Uterus (tissue), 4 donors: ENCODE data around the gene PDE8A. TPM values are rescaled to one million over a fixed set of nuclear protein-coding genes. Genes with fewer than 3 reads are reported as not detected.

ENCODE experiments used
- DNase-seq, 2 donors: peaks; one replicate each; pipeline ENCODE4 v3.0.0-alpha.2; 2019 to 2020
- H3K27ac ChIP-seq, 2 donors: fragments of 200-600 bp; sonication (generic); 1 replicate in 1 of 2; 2 replicates in 1 of 2; pipeline ENCODE4 v1.5.1; 2016 to 2018
- H3K27me3 ChIP-seq, 2 donors: fragments of 200-600 bp; sonication (generic); one replicate each; pipeline ENCODE4 v1.5.1; 2018 to 2019; ENCODE audit warnings: control low read depth in 1 of 2
- H3K36me3 ChIP-seq, 2 donors: fragments of 200-600 bp; sonication (generic); one replicate each; pipeline ENCODE4 v1.5.1; 2019; ENCODE audit warnings: control low read depth in 1 of 2
- H3K4me1 ChIP-seq, 2 donors: fragments of 200-600 bp; sonication (generic); one replicate each; pipeline ENCODE4 v1.5.1; 2018 to 2019; ENCODE audit warnings: control low read depth in 1 of 2
- H3K4me3 ChIP-seq, 2 donors: fragments of 200-600 bp; sonication (generic); 1 replicate in 1 of 2; 2 replicates in 1 of 2; pipeline ENCODE4 v1.5.1; 2018 to 2019; ENCODE audit warnings: mild to moderate bottlenecking in 1 of 2
- H3K9me3 ChIP-seq, 2 donors: fragments of 200-600 bp; sonication (generic); one replicate each; pipeline ENCODE4 v1.5.1; 2019; ENCODE audit warnings: control low read depth in 1 of 2
- POLR2A ChIP-seq, 2 donors: fragments of 450-650 bp; IDR thresholded peaks; one replicate each; pipeline ENCODE4 v1.6.1; 2016; ENCODE audit warnings: antibody characterized with exemption in 2 of 2, mild to moderate bottlenecking in 1 of 2, moderate library complexity in 1 of 2
- intact Hi-C: fragments of 100-400 bp; cut with DNase I; formaldehyde crosslinking; loops from one replicate; pipeline ENCODE4 v1.15.1; 2023; ENCODE audit warnings: low total_unique reads
- total RNA-seq, 4 donors: library from RNA; depleted of rRNA in 3 of 4; stranded (reverse); fragments of >200 nt in 3 of 4; gene quantifications; one replicate each; pipeline versions ENCODE4 v1.1.0 to v1.2.4, GENCODE V29; 2014 to 2023
- TF ChIP-seq, protein P1 (sequence below), 4 experiments: fragments of 200-600 bp in 2 of 4; fragments of 450-650 bp in 2 of 4; sonication (generic) in 2 of 4; IDR thresholded peaks; one replicate each; pipeline ENCODE4 v1.5.1; 2016 to 2019; ENCODE audit warnings: antibody characterized with exemption in 4 of 4, mild to moderate bottlenecking in 2 of 4, moderate library complexity in 1 of 4
- donor health status: DM: yes; HTN: yes; CAD: no.

Gene PDE8A
- total RNA-seq, 4 donors from 2014 or later, result 25.1 to 67.0 (median 34.0) TPM

DNA sequence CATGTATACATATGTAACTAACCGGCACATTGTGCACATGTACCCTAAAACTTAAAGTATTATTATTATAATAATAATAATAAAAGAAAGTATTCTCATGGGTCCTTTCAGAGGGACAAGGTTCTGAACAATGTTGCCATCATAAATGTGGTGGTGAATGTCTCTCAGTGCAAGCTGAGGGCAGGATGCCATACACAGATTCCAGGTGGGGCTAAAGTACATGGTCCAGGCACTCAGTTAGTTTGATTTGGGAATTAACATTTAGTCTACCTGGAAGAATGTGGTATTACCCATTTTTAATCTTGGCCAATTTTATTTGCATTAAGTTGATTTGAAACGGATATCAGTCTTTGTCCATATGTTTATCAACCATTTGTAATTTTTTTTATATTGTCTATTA, 24.5 kb downstream of the PDE8A start:
- Histone ChIP-seq H3K27me3 (no peaks in the 10 kb centered on the region), H3K4me1 (peaks cover 0 to 5% of the 10 kb centered on the region in 2 donors), H3K9me3 (no peaks in the 10 kb centered on the region), H3K36me3 (no peaks in the 10 kb centered on the region), H3K27ac (no peak overlapping the region), H3K4me3 (no peak overlapping the region)
- no peak for DNase-seq
- intact Hi-C loops, result no loop called here
- no peak for TF ChIP-seq POLR2A (IDR thresholded peaks at IDR 0.05)
- TF ChIP-seq, protein P1, sequence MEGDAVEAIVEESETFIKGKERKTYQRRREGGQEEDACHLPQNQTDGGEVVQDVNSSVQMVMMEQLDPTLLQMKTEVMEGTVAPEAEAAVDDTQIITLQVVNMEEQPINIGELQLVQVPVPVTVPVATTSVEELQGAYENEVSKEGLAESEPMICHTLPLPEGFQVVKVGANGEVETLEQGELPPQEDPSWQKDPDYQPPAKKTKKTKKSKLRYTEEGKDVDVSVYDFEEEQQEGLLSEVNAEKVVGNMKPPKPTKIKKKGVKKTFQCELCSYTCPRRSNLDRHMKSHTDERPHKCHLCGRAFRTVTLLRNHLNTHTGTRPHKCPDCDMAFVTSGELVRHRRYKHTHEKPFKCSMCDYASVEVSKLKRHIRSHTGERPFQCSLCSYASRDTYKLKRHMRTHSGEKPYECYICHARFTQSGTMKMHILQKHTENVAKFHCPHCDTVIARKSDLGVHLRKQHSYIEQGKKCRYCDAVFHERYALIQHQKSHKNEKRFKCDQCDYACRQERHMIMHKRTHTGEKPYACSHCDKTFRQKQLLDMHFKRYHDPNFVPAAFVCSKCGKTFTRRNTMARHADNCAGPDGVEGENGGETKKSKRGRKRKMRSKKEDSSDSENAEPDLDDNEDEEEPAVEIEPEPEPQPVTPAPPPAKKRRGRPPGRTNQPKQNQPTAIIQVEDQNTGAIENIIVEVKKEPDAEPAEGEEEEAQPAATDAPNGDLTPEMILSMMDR (IDR thresholded peaks at IDR 0.05), result no peak

DNA sequence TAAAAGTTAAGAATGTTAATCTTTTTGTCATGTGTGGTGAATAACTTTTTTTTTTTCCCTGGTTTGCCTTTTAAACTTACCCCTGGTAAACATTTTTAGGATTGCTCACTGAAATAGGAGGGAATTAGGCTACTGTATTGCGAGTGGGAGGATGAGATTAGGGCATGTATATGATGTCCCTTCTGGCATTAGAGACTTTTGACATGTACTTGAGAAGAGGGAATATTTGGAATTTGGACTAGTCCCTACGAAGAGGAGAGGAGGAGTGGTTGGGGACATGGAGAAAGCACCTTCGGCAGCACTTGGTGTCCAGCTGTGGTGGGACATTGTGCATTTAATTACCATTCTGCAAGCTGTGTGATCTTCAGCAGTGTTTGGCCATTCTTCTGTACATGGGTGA, 25.0 kb downstream of the PDE8A start:
- no peak for TF ChIP-seq POLR2A (IDR thresholded peaks at IDR 0.05)
- TF ChIP-seq, protein P1 (IDR thresholded peaks at IDR 0.05), result no peak
- H3K36me3 ChIP-seq, result no peaks in the 10 kb centered on the region
- peaks cover 0 to 5% of the 10 kb centered on the region in 2 donors for H3K4me1 ChIP-seq
- no peak overlapping the region for H3K4me3 ChIP-seq
- intact Hi-C loops, result no loop called here
- DNase-seq, result no peak
- no peaks in the 10 kb centered on the region for H3K9me3 ChIP-seq
- no peaks in the 10 kb centered on the region for H3K27me3 ChIP-seq
- no peak overlapping the region for H3K27ac ChIP-seq

DNA sequence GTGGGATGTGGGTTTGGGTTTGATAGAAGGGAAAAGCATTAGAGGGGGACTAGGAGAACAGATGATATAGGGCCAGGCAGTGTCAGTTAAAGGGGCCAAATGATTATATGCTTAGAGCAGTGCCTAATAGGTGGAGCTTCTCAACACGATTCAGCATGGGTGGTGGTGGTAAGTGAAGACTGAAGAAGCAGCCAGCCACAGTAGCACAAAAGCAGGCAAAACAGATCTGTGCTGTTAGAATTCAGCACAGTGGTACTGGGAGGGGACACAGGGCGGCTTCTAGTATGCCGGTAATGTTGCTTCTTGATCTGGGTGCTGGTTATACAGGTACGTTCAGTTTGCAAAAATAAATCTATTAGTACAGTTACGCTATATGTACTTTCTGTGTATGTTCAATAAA, 25.5 kb downstream of the PDE8A start:
- Histone ChIP-seq H3K9me3 (no peaks in the 10 kb centered on the region), H3K36me3 (no peaks in the 10 kb centered on the region), H3K4me1 (peaks cover 0 to 5% of the 10 kb centered on the region in 2 donors), H3K4me3 (no peak overlapping the region), H3K27me3 (no peaks in the 10 kb centered on the region), H3K27ac (no peak overlapping the region)
- TF ChIP-seq, protein P1 (IDR thresholded peaks at IDR 0.05), result no peak
- intact Hi-C loops, result no loop called here
- DNase-seq, result no peak

DNA sequence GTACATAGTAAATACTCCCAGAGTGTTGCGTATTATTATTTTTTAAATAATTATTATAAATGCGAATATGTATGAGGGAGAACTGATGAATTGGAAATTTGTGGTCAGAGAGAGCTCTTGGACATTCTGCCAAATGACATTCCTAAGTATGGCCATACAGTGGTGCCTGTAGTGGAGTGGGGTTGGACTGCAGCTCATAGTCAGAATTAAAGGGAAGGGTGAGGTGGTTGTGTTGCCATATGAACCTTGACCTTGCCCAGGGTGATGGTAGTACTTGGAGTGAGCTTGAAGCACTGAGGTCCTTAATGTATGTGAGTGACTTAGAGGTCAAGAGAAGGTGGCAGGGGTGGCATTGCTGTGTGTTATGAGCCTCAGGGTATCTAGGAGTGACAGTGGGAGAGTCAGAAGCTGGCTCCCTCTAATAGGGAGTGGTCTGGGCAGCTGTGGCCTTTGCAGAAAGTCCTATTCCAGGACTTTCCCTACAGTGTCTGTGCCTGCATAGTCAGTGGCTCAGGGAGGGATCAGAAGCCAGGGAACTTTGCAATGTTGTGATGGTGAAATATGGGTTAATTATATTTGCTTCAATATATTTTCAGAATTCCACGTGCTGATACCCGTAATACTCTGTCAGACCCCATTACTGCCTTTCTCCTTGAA, 26.2 kb downstream of the PDE8A start:
- H3K27ac ChIP-seq, result no peak overlapping the region
- intact Hi-C loops, result no loop called here
- no peak overlapping the region for H3K4me3 ChIP-seq
- H3K4me1 ChIP-seq, result peaks cover 0 to 5% of the 10 kb centered on the region in 2 donors
- no peak for DNase-seq
- TF ChIP-seq, protein P1 (IDR thresholded peaks at IDR 0.05), result no peak
- TF ChIP-seq POLR2A (IDR thresholded peaks at IDR 0.05), result no peak
- H3K9me3 ChIP-seq, result no peaks in the 10 kb centered on the region
- no peaks in the 10 kb centered on the region for H3K36me3 ChIP-seq
- H3K27me3 ChIP-seq, result no peaks in the 10 kb centered on the region

DNA sequence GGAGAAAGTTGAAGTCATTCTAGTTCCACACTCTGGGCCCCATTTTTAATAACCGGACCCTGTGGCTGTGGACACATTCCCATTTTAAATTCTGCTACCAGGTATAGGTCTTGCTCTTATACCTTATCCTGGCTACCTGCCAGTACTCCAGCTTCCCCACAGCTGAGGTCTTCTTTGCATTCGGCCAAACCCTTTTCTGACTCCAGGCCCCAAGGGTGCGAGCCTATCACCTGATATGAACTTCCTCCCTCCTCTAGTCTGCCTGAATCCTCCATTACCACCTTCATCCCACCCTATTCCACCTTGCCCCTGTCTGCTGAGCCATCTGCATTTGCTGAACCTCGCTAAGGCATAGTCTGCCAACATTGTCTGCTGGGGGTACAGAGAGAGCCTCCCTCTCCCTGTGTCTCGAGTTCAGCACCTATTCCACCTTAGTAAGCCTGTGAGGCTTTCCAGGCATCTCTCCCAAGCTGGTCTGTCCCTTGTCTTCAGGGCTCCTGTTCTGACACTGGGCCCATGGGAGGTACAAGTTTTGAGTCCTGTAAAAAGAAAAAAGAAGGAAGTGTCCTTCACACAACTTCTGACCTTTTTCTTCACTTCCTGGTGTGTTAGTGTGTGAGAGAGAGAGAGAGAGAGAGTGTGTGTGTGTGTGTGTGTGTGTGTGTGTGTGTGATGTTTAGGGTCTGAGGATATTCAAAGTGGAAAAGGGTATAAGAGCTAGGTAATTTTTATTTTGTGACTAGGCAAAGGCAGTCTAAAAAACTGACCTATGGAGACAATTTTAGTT, 27.0 kb downstream of the PDE8A start:
- no peak for DNase-seq
- Histone ChIP-seq H3K27me3 (no peaks in the 10 kb centered on the region), H3K27ac (peak overlapping the region; percentile 15 to 62), H3K4me3 (no peak overlapping the region), H3K36me3 (no peaks in the 10 kb centered on the region), H3K9me3 (no peaks in the 10 kb centered on the region), H3K4me1 (peaks cover 0 to 5% of the 10 kb centered on the region in 2 donors)
- intact Hi-C loops, result no loop called here
- no peak for TF ChIP-seq POLR2A (IDR thresholded peaks at IDR 0.05)
- TF ChIP-seq, protein P1 (IDR thresholded peaks at IDR 0.05), result no peak
